ENCODE results near the gene WWTR1.
A peak's percentile ranks its signal among the peaks of the same experiment; 100 is the strongest.

WWTR1 gene

GRCh38 chr3:149474250-149474817 lies 183.5 kb downstream of the WWTR1 start, which contains the start of gene TM4SF4:
Gene TM4SF4 (plus strand): TSS chr3:149474697. CDS start chr3:149474878, 181 bp downstream.
- no peak for DNase-seq (ENCODE audit: low read depth)
- no peak within 1 kb of the TSS for H3K4me3 ChIP-seq (replicated peaks; ENCODE audit: low read depth, low read length)
- TF ChIP-seq CTCF (IDR thresholded peaks at IDR 0.05; ENCODE audit: low read length, missing control alignments): no peak

- DNase-seq (ENCODE audit: low read depth): peak; percentile 76
- no peak for TF ChIP-seq CTCF (IDR thresholded peaks at IDR 0.05; ENCODE audit: low read length, missing control alignments)
- H3K4me3 ChIP-seq (replicated peaks; ENCODE audit: low read depth, low read length): no peak overlapping the region
Measured at GRCh38 chr3:149473357-149474249, 184.2 kb downstream of the WWTR1 start.

GRCh38 chr3:149472030-149472797 lies 185.6 kb downstream of the WWTR1 start:
- no peak for TF ChIP-seq CTCF (IDR thresholded peaks at IDR 0.05; ENCODE audit: low read length, missing control alignments)
- DNase-seq (ENCODE audit: low read depth): peak; percentile 33
- H3K4me3 ChIP-seq (replicated peaks; ENCODE audit: low read depth, low read length): no peak overlapping the region

- no peak for DNase-seq (ENCODE audit: low read depth)
- TF ChIP-seq CTCF (IDR thresholded peaks at IDR 0.05; ENCODE audit: low read length, missing control alignments): no peak
- H3K4me3 ChIP-seq (replicated peaks; ENCODE audit: low read depth, low read length): no peak overlapping the region
Measured at GRCh38 chr3:149470381-149470780, 187.4 kb downstream of the WWTR1 start.

- no peak for TF ChIP-seq CTCF (IDR thresholded peaks at IDR 0.05; ENCODE audit: low read length, missing control alignments)
- no peak for DNase-seq (ENCODE audit: low read depth)
- no peak overlapping the region for H3K4me3 ChIP-seq (replicated peaks; ENCODE audit: low read depth, low read length)
Measured at GRCh38 chr3:149468504-149469212, 189.2 kb downstream of the WWTR1 start.

Data from fibroblast of pulmonary artery (primary cell).